Mucosa of descending colon (tissue), 3 donors: Measurements from ENCODE around the gene URAD. TPM values are rescaled to one million over a fixed set of nuclear protein-coding genes. Genes with fewer than 3 reads are reported as not detected.
A peak's percentile ranks its signal among the peaks of the same experiment; 100 is the strongest.
"Not testable (repeated sequence)": the region's sequence is repeated elsewhere in the genome, so short reads cannot be mapped to it uniquely, and the experiment has no call there.

Source experiments
- ATAC-seq: fragments of 200-7000 bp; cut with Tn5 transposase; one replicate; pipeline ENCODE4 v1.9.1; 2020; ENCODE audit warnings: mild to moderate bottlenecking, moderate library complexity
- DNase-seq, 3 donors: peaks; one replicate each; pipeline ENCODE4 v3.0.0-alpha.2; 2020
- H3K36me3 ChIP-seq: fragments of 200-600 bp; one replicate; pipeline ENCODE4 v1.8.0; 2021; ENCODE audit warnings: low read depth, mild to moderate bottlenecking
- H3K4me1 ChIP-seq: fragments of 200-600 bp; one replicate; pipeline ENCODE4 v1.8.0; 2021; ENCODE audit warnings: low read depth, mild to moderate bottlenecking
- H3K4me3 ChIP-seq: fragments of 200-600 bp; one replicate; pipeline ENCODE4 v1.8.0; 2021; ENCODE audit warnings: mild to moderate bottlenecking
- H3K9me3 ChIP-seq: fragments of 200-600 bp; one replicate; pipeline ENCODE4 v1.8.0; 2021; ENCODE audit warnings: mild to moderate bottlenecking
- intact Hi-C, 2 donors: fragments of 100-400 bp; cut with DNase I in 1 of 2; cut with micrococcal nuclease in 1 of 2; formaldehyde crosslinking; loops; one replicate each; pipeline versions ENCODE4 v1.11.0 to v1.11.1; 2022; cut with DNase I, micrococcal nuclease
- total RNA-seq, 3 donors: library from RNA; stranded (reverse); fragmentation: NEBNext Ultra II Directional in 2 of 3; extraction: Animal tissue kit (Norgen Biotek cat#: 25700) in 2 of 3; gene quantifications; one replicate each; pipeline versions ENCODE4 v1.2.1 to v1.2.4, GENCODE V29; 2021 to 2023
- TF ChIP-seq, protein P1 (sequence below): fragments of 200-600 bp; IDR thresholded peaks from one replicate; pipeline ENCODE4 v1.8.0; 2022; ENCODE audit warnings: antibody characterized with exemption, mild to moderate bottlenecking
- donor health status: DM: no; HTN: no; CAD: no; lungs with moderate emphysema.
- donor health status: DM: no; HTN: no; CAD: no.
- donor health status: DM: no; HTN: yes; CAD: no.

Gene URAD
- total RNA-seq, 3 donors from 2014 or later, result 17.9 to 62.9 (median 23.9) TPM

DNA sequence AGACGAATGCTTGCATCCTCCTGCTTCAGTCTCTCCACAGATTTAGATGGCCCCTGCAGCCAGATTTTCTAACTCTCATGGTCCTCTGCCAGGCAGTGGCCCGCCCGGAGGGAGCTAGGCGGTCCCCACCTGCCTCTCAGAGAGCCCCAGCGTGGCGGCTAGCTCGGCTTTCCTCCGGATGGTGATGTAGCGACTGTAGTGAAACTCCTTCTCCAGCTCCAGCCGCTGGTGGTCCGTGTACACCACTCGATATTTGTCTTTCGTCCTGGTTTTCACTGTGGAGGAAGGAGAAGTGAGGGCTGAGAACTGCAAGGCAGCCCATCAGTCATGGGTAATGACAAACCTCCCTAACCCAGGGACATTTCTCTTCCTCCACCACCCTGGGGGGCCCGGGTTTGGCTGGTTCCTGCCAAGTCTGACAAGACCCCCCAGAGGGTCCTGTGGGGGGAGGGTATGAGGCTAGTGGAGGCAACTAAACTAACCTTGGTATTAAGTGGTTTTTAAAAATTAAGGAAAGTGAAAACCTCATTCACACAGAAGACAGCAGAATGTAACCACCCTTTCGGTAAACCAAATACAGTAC, 23.7 kb downstream of the URAD start:
- Histone ChIP-seq H3K36me3 (no peaks in the 10 kb centered on the region), H3K4me3 (no peak overlapping the region), H3K4me1 (peaks cover 21% of the 10 kb centered on the region), H3K9me3 (no peaks in the 10 kb centered on the region)
- peak in 2 of 3 donors; percentile 25 to 50 for DNase-seq
- ATAC-seq, result no peak
- TF ChIP-seq, protein P1, sequence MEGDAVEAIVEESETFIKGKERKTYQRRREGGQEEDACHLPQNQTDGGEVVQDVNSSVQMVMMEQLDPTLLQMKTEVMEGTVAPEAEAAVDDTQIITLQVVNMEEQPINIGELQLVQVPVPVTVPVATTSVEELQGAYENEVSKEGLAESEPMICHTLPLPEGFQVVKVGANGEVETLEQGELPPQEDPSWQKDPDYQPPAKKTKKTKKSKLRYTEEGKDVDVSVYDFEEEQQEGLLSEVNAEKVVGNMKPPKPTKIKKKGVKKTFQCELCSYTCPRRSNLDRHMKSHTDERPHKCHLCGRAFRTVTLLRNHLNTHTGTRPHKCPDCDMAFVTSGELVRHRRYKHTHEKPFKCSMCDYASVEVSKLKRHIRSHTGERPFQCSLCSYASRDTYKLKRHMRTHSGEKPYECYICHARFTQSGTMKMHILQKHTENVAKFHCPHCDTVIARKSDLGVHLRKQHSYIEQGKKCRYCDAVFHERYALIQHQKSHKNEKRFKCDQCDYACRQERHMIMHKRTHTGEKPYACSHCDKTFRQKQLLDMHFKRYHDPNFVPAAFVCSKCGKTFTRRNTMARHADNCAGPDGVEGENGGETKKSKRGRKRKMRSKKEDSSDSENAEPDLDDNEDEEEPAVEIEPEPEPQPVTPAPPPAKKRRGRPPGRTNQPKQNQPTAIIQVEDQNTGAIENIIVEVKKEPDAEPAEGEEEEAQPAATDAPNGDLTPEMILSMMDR, result no peak
- intact Hi-C loops, result no loop called here

DNA sequence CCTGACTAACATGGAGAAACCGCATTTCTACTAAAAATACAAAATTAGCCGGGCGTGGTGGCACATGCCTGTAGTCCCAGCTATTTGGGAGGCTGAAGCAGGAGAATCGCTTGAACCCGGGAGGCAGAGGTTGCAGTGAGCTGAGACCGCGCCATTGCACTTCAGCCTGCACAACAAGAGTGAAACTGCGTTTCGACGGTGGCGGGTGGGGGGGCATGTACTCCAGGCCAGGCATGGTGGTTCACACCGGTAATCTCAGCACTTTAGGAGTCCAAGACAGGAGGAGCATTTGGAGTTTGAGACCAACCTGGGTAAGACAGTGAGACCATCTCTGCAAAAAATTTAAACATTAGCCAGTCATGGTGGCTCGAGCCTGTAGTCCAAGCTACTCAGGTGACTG, 24.3 kb downstream of the URAD start:
- peaks cover 26% of the 10 kb centered on the region for H3K4me1 ChIP-seq
- H3K4me3 ChIP-seq, intact Hi-C loops: not testable (repeated sequence)

DNA sequence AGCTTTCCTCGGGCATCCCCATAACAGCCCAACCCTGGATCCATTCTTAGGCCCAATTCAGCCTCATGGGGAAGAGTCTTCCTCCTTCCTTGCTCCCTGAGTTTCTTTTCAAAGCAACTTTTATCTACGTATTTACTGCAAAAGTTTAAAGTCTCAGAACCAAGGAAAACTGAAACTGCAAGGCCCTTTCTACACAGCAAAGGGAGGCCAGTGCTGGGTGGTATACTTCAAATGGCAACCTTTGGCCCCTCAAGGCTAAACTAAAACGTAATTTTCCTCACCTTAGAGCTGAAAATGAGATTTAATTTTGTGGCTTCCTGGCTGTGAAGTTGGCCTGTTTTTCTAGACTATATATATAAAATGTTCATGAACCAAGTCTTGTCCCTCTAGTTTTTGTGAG, 25.0 kb downstream of the URAD start:
- peaks cover 26% of the 10 kb centered on the region for H3K4me1 ChIP-seq
- TF ChIP-seq, protein P1, result no peak
- no peak for ATAC-seq
- no peak for DNase-seq
- no peak overlapping the region for H3K4me3 ChIP-seq
- H3K36me3 ChIP-seq, result no peaks in the 10 kb centered on the region
- H3K9me3 ChIP-seq, result no peaks in the 10 kb centered on the region
- intact Hi-C loops, result no loop called here

More for the DNA sequence above, 24.3 kb downstream of the URAD start:
- not testable (repeated sequence) for ATAC-seq, H3K36me3 ChIP-seq, H3K9me3 ChIP-seq
- DNase-seq, result peak in 2 of 3 donors; percentile 62 to 68

DNA sequence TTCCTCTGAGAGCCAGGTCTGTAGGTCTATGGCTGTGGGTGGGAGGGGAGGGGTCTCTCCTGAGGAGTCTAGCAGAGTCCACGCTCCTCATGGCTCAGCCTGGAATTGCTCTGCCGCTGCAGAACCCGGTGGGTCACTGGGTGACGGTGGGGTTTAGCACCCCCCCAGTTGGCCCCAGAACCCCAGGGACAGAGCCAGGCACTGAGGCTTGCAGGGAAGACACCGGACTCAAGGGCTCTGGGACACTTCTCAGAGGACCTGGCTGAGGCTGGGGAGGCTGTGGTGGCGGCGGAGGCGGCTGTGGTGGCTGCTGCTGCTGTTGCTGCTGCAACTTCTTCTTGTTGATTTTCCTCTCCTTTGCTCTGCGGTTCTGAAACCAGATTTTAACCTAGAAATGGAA, 25.5 kb downstream of the URAD start:
- intact Hi-C loops, result no loop called here
- Histone ChIP-seq H3K4me1 (peaks cover 30% of the 10 kb centered on the region), H3K9me3 (no peaks in the 10 kb centered on the region), H3K36me3 (no peaks in the 10 kb centered on the region), H3K4me3 (no peak overlapping the region)
- ATAC-seq (no peak), DNase-seq (peak in 2 of 3 donors; percentile 27 to 45)
- TF ChIP-seq, protein P1, result no peak

DNA sequence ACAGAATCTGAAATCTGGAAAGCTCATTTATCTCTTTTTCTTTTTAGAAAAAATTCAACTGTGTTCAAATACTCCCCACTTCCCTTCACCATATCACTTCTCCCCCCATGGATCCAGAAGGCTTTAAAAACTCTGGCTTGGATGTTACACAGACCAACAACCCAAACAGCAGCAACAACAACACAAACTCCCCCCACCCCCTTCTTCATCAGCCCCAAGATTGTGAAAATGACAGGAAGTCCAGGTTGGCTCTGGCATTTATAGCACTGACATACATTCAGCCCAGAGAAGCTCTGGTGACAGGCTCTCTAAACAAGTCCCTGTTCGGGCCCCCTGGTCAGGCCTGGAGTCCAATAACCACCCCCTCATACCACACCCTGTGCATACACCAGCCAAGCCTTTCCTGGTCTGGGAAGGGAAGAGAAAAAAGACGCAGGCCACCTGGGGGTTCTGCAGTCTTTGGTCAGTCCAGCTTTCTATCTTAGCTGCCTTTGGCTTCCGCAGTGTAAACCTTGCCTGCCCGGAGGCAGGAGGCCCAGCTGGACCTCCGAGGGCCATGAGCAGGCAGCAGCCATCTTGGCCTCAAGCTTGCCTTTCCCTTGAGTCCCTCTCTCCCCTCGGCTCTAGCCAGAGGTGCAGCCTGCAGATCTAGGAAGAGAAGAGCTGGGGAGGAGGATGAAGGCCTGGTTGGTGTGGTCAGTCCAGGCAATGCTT, 26.2 kb downstream of the URAD start:
- Histone ChIP-seq H3K9me3 (no peaks in the 10 kb centered on the region), H3K36me3 (no peaks in the 10 kb centered on the region), H3K4me1 (peaks cover 37% of the 10 kb centered on the region), H3K4me3 (no peak overlapping the region)
- intact Hi-C loops, result no loop called here
- ATAC-seq (peak; percentile 44), DNase-seq (peak in 2 of 3 donors; percentile 62 to 63)
- TF ChIP-seq, protein P1, result no peak

DNA sequence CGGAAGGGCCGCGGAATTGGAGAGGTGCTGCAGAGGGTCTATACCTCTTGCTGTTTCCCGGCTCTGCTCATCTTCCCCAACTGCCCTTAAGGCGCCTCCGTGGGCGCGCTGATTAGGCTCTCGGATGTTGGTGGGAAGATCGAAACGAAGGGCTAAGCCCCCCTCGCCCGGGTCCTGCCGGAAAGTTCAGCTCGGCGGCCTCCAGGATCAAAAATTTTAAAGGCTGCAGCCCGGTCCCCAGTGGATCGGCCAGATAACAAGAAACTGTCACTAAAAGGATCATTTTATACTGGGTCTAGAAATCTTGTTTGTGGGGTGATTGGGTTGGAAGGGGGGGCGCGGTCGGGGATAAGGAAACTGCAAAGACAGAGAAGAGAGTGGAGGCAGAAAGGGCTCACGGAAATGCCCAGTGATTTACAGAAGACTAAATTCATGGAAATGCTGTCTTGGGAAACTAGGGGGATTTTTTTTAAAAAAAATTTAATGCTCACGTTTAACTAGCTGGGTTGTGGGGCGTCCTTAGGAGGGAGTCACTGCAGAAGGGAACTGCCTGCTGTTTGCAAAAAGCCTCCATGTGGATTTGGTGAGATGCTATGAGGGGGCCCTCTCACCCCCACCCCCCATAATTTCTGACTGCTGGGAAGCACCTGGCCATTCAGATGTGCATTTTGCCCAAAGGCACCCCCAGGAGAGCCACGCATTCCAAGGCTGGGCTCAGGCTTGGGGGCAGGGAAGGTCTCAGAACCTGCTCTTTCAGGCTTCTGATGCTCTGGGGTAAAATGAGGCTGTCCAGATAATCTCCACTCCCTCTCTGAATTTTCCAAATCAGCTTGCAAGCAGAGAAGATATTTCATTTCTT, 27.0 kb downstream of the URAD start:
- peak in 1 of 3 donors; percentile 38 for DNase-seq
- peaks cover 42% of the 10 kb centered on the region for H3K4me1 ChIP-seq
- H3K36me3 ChIP-seq, result no peaks in the 10 kb centered on the region
- intact Hi-C loops, result no loop called here
- no peaks in the 10 kb centered on the region for H3K9me3 ChIP-seq
- H3K4me3 ChIP-seq, result no peak overlapping the region
- TF ChIP-seq, protein P1, result no peak
- ATAC-seq, result no peak
